Keratinocyte (primary cell): ENCODE results near the gene NEBL.

Experiments
- CTCF ChIP-seq, 3 experiments: IDR thresholded peaks in 1 of 3; conservative IDR thresholded peaks in 1 of 3; optimal IDR thresholded peaks in 1 of 3; 2 replicates in 2 of 3; 3 replicates in 1 of 3; pipeline versions ENCODE3 to v1.5.1; 2011; ENCODE audit warnings: low read length in 3 of 3, mild to moderate bottlenecking in 3 of 3, moderate library complexity in 2 of 3, control low read depth in 1 of 3, inconsistent platforms in 1 of 3; ENCODE audit not compliant: insufficient read depth in 2 of 3; ENCODE audit errors: extremely low read depth in 1 of 3
- EZH2 ChIP-seq: IDR thresholded peaks from one replicate; pipeline ENCODE4 v1.6.1; 2012; ENCODE audit warnings: inconsistent platforms, mild to moderate bottlenecking, low read length, moderate library complexity

- TF ChIP-seq CTCF (optimal IDR thresholded peaks at IDR 0.05 in 1 of 3, IDR thresholded peaks at IDR 0.05 in 1 of 3, conservative IDR thresholded peaks at IDR 0.05 in 1 of 3; ENCODE audit: extremely low read depth in 1 of 3, insufficient read depth in 2 of 3, low read length in 3 of 3) = no peak
- TF ChIP-seq EZH2 = no peak
Observed at GRCh38 chr10:20883552-20883951, 13.6 kb downstream of the NEBL start.
